IPS-11a (cell line): ENCODE measurements around the gene CNDP1.

Experiments
- H3K4me3 ChIP-seq: one replicate; pipeline ENCODE4 v1.5.1; 2013; ENCODE audit warnings: low read depth, low read length, control low read depth

The CNDP1 gene

GRCh38 chr18:74617486-74617885 lies 83.2 kb downstream of the CNDP1 start:
- no peak overlapping the region for H3K4me3 ChIP-seq

GRCh38 chr18:74622072-74622471 lies 87.8 kb downstream of the CNDP1 start:
- no peak overlapping the region for H3K4me3 ChIP-seq

GRCh38 chr18:74623047-74623816 lies 88.9 kb downstream of the CNDP1 start:
- no peak overlapping the region for H3K4me3 ChIP-seq

GRCh38 chr18:74624466-74624865 lies 90.2 kb downstream of the CNDP1 start:
- no peak overlapping the region for H3K4me3 ChIP-seq

GRCh38 chr18:74625157-74625556 lies 90.9 kb downstream of the CNDP1 start:
- H3K4me3 ChIP-seq: no peak overlapping the region

GRCh38 chr18:74626049-74626874 lies 92.0 kb downstream of the CNDP1 start:
- no peak overlapping the region for H3K4me3 ChIP-seq

- H3K4me3 ChIP-seq: no peak overlapping the region
Observed at GRCh38 chr18:74630804-74631203, 96.5 kb downstream of the CNDP1 start.

GRCh38 chr18:74631212-74631611 lies 96.9 kb downstream of the CNDP1 start:
- no peak overlapping the region for H3K4me3 ChIP-seq

GRCh38 chr18:74631623-74632350 lies 97.5 kb downstream of the CNDP1 start:
- no peak overlapping the region for H3K4me3 ChIP-seq

GRCh38 chr18:74632351-74632679 lies 98.0 kb downstream of the CNDP1 start:
- no peak overlapping the region for H3K4me3 ChIP-seq

GRCh38 chr18:74632856-74633255 lies 98.6 kb downstream of the CNDP1 start:
- no peak overlapping the region for H3K4me3 ChIP-seq

GRCh38 chr18:74633652-74634352 lies 99.5 kb downstream of the CNDP1 start:
- H3K4me3 ChIP-seq: no peak overlapping the region

- no peak overlapping the region for H3K4me3 ChIP-seq
Observed at GRCh38 chr18:74635224-74635975, 101.1 kb downstream of the CNDP1 start.
